Neural cell (in vitro differentiated cells): ENCODE measurements around the gene RGS17.

Experiments
- CTCF ChIP-seq: fragments of 450-650 bp; IDR thresholded peaks from 2 replicates; pipeline ENCODE4 v1.5.1; 2014; ENCODE audit warnings: antibody characterized with exemption, mild to moderate bottlenecking, moderate library complexity; ENCODE audit not compliant: poor library complexity, severe bottlenecking
- EP300 ChIP-seq: fragments of 450-650 bp; conservative IDR thresholded peaks from 2 replicates; pipeline ENCODE4 v1.6.1; 2014; ENCODE audit warnings: antibody characterized with exemption, mild to moderate bottlenecking, moderate library complexity; ENCODE audit not compliant: poor library complexity, severe bottlenecking
- EZH2 ChIP-seq: fragments of 200-600, 300-800 bp; shearing (Covaris generic), sonication (generic); IDR thresholded peaks from 2 replicates; pipeline ENCODE4 v1.6.1; 2014; ENCODE audit warnings: antibody characterized with exemption, low read length, borderline replicate concordance, mild to moderate bottlenecking; ENCODE audit not compliant: insufficient read depth, poor library complexity, severe bottlenecking
- MXI1 ChIP-seq: fragments of 450-650 bp; conservative IDR thresholded peaks from 2 replicates; pipeline ENCODE4 v1.6.1; 2014; ENCODE audit warnings: antibody characterized with exemption, mild to moderate bottlenecking; ENCODE audit not compliant: poor library complexity, severe bottlenecking
- POLR2AphosphoS5 ChIP-seq: IDR thresholded peaks from 2 replicates; pipeline ENCODE4 v1.6.1; 2012
- SMC3 ChIP-seq: fragments of 450-650 bp; conservative IDR thresholded peaks from 2 replicates; pipeline ENCODE4 v1.6.1; 2014; ENCODE audit warnings: antibody characterized with exemption, mild to moderate bottlenecking, moderate library complexity; ENCODE audit not compliant: poor library complexity
- TAF1 ChIP-seq: IDR thresholded peaks from 2 replicates; pipeline ENCODE4 v1.6.1; 2012; ENCODE audit warnings: low read depth

- no peak for TF ChIP-seq EP300
- no peak for TF ChIP-seq CTCF
- TF ChIP-seq MXI1: no peak
- no peak for TF ChIP-seq EZH2
- TF ChIP-seq SMC3: no peak
- no peak for TF ChIP-seq POLR2AphosphoS5
- no peak for TF ChIP-seq TAF1
Measured at GRCh38 chr6:152984513-152984872, 146.6 kb downstream of the RGS17 start.
